ENCODE measurements around the gene CACNB1.
"Not testable (repeated sequence)": the region's sequence is repeated elsewhere in the genome, so short reads cannot be mapped to it uniquely, and the experiment has no call there.

Gene CACNB1

GRCh38 chr17:39173526-39174274 is 23.8 kb downstream of the CACNB1 start:
- DNase-seq, result no peak

GRCh38 chr17:39173080-39173479 is 24.4 kb downstream of the CACNB1 start:
- no peak for DNase-seq

- no peak for DNase-seq
These were observed 25.5 kb downstream of the CACNB1 start for GRCh38 chr17:39171933-39172332.

GRCh38 chr17:39170558-39170957 is 26.9 kb downstream of the CACNB1 start:
- DNase-seq, result no peak

GRCh38 chr17:39170109-39170508 is 27.4 kb downstream of the CACNB1 start:
- peak in 1 of 2 donors; percentile 47 for DNase-seq

- DNase-seq, result no peak
These were observed 28.0 kb downstream of the CACNB1 start for GRCh38 chr17:39169518-39169917.

GRCh38 chr17:39169101-39169500 is 28.4 kb downstream of the CACNB1 start:
- DNase-seq, result no peak

GRCh38 chr17:39168503-39168902 is 29.0 kb downstream of the CACNB1 start:
- not testable (repeated sequence) for DNase-seq

- peak in 1 of 2 donors; percentile 96 for DNase-seq
These were observed 30.0 kb downstream of the CACNB1 start for GRCh38 chr17:39167476-39167875.

- DNase-seq, result peak in 1 of 2 donors; percentile 30
These were observed 30.8 kb downstream of the CACNB1 start for GRCh38 chr17:39166437-39167335.

GRCh38 chr17:39165841-39166349 is 31.6 kb downstream of the CACNB1 start, which contains the start of gene ARL5C:
TSS of gene ARL5C (minus strand) at chr17:39166161. CDS start at chr17:39165760, 401 bp downstream.
- DNase-seq, result no peak

GRCh38 chr17:39165178-39165840 is 32.2 kb downstream of the CACNB1 start:
- DNase-seq, result no peak

- peak; percentile 64 to 87 for DNase-seq
These were observed 32.8 kb downstream of the CACNB1 start for GRCh38 chr17:39164675-39165143.

GRCh38 chr17:39161962-39162361 is 35.5 kb downstream of the CACNB1 start:
- DNase-seq, result no peak

- no peak for DNase-seq
These were observed 38.8 kb downstream of the CACNB1 start for GRCh38 chr17:39158623-39159022.

GRCh38 chr17:39156491-39156890 is 41.0 kb downstream of the CACNB1 start:
- DNase-seq, result no peak

- DNase-seq, result no peak
These were observed 41.8 kb downstream of the CACNB1 start for GRCh38 chr17:39155654-39156053.

GRCh38 chr17:39153599-39154051 is 43.8 kb downstream of the CACNB1 start:
- peak; percentile 92 to 93 for DNase-seq

- no peak for DNase-seq
These were observed 45.3 kb downstream of the CACNB1 start for GRCh38 chr17:39151943-39152818.

GRCh38 chr17:39151150-39151942 is 46.1 kb downstream of the CACNB1 start, which contains the start of gene PLXDC1:
TSS of gene PLXDC1 (minus strand) at chr17:39151637. CDS start at chr17:39151437, 200 bp downstream.
- no peak for DNase-seq

GRCh38 chr17:39150795-39151149 is 46.7 kb downstream of the CACNB1 start:
- DNase-seq, result no peak

Data from bone marrow (tissue), 2 donors.